KMS-11 (cell line): ENCODE results near the gene TAS2R16.

Source experiments
- H2AFZ ChIP-seq: fragments of 200-600 bp; sonication (generic); 2 replicates; pipeline ENCODE4 v1.6.1; 2016; ENCODE audit warnings: antibody characterized with exemption, mixed run types, low read depth
- H3K27ac ChIP-seq: fragments of 200-600 bp; sonication (generic); 2 replicates; pipeline ENCODE4 v1.6.1; 2016; ENCODE audit warnings: mild to moderate bottlenecking, mixed run types
- H3K27me3 ChIP-seq: fragments of 200-600 bp; sonication (generic); 2 replicates; pipeline ENCODE4 v1.6.1; 2017; ENCODE audit warnings: mild to moderate bottlenecking, low read depth, mixed run types, moderate library complexity; ENCODE audit not compliant: insufficient read depth
- H3K36me3 ChIP-seq: fragments of 200-600 bp; sonication (generic); 2 replicates; pipeline ENCODE4 v1.6.1; 2017; ENCODE audit warnings: mild to moderate bottlenecking, mixed run types; ENCODE audit not compliant: insufficient read depth
- H3K4me1 ChIP-seq: fragments of 200-600 bp; sonication (generic); 2 replicates; pipeline ENCODE4 v1.6.1; 2016; ENCODE audit warnings: mild to moderate bottlenecking, low read depth, mixed run types; ENCODE audit not compliant: poor library complexity, severe bottlenecking
- H3K4me2 ChIP-seq: fragments of 200-600 bp; sonication (generic); 2 replicates; pipeline ENCODE4 v1.7.0; 2016; ENCODE audit warnings: mild to moderate bottlenecking, mixed run types
- H3K4me3 ChIP-seq: fragments of 200-600 bp; sonication (generic); IDR thresholded peaks from 2 replicates; pipeline ENCODE4 v1.6.1; 2017; ENCODE audit warnings: low read depth, low read length, mixed read lengths; ENCODE audit not compliant: insufficient read depth
- H3K79me2 ChIP-seq: fragments of 200-600 bp; sonication (generic); 2 replicates; pipeline ENCODE4 v1.6.1; 2016; ENCODE audit warnings: low read depth, mixed run types; ENCODE audit not compliant: insufficient read depth
- H3K9ac ChIP-seq: fragments of 200-600 bp; sonication (generic); 2 replicates; pipeline ENCODE4 v1.6.1; 2016; ENCODE audit warnings: mild to moderate bottlenecking, mixed run types
- H4K20me1 ChIP-seq: fragments of 200-600 bp; sonication (generic); 2 replicates; pipeline ENCODE4 v1.6.1; 2016; ENCODE audit warnings: mild to moderate bottlenecking, mixed run types; ENCODE audit not compliant: insufficient read depth
- TF ChIP-seq, protein P1 (sequence below): fragments of 200-600 bp; sonication (generic); conservative IDR thresholded peaks from 2 replicates; pipeline ENCODE4 v1.6.1; 2017; ENCODE audit warnings: low read depth, mild to moderate bottlenecking, antibody characterized with exemption, low read length, moderate library complexity, mixed read lengths

Gene TAS2R16

DNA sequence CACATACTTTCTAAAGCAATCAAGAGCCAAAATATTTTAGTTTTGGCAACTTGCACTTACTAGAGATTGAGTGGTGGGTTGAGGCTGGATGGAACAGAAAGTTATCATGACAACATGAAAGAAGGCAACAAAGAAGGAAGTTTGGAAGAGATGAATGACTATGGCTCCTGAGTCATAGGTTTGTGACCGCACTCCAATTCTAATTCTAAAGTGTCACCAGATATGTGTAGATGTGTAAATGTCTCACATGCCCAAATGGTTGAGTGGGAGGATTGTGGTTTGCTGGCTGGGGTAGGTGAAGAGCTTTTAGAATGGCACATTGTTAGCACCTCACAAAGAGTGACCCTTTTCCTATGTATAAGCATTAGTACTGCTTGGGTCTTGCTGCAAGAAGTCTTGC, 20.2 kb downstream of the TAS2R16 start:
- no peak overlapping the region for H3K4me2 ChIP-seq
- H3K9ac ChIP-seq = no peak overlapping the region
- no peak overlapping the region for H3K4me3 ChIP-seq
- no peak overlapping the region for H2AFZ ChIP-seq
- no peaks in the 10 kb centered on the region; the same call in 1 of the 2 replicates for H3K36me3 ChIP-seq
- TF ChIP-seq, protein P1, sequence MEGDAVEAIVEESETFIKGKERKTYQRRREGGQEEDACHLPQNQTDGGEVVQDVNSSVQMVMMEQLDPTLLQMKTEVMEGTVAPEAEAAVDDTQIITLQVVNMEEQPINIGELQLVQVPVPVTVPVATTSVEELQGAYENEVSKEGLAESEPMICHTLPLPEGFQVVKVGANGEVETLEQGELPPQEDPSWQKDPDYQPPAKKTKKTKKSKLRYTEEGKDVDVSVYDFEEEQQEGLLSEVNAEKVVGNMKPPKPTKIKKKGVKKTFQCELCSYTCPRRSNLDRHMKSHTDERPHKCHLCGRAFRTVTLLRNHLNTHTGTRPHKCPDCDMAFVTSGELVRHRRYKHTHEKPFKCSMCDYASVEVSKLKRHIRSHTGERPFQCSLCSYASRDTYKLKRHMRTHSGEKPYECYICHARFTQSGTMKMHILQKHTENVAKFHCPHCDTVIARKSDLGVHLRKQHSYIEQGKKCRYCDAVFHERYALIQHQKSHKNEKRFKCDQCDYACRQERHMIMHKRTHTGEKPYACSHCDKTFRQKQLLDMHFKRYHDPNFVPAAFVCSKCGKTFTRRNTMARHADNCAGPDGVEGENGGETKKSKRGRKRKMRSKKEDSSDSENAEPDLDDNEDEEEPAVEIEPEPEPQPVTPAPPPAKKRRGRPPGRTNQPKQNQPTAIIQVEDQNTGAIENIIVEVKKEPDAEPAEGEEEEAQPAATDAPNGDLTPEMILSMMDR = no peak
- H3K4me1 ChIP-seq = no peaks in the 10 kb centered on the region
- no peaks in the 10 kb centered on the region for H4K20me1 ChIP-seq
- no peaks in the 10 kb centered on the region for H3K79me2 ChIP-seq
- H3K27me3 ChIP-seq = no peaks in the 10 kb centered on the region
- no peak overlapping the region for H3K27ac ChIP-seq

DNA sequence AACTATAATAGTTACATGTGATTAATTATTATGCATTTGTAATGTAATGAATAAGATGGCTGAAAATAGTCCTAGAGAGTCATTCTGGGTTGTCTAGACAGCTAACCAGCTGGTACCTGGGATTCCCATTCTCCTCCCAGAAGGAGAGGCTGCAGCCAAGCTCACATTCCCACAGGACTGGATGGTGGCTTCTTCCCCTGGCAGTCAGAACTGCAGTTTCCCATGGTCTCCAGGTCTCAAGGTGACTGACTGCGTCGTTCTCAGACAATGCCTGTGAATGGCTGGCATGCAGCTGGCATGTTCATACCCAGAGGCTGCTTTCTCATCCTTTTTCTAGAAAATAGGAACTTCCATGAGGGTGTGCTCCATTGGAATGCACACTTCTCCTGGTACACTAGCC, 21.3 kb downstream of the TAS2R16 start:
- Histone ChIP-seq H3K4me1 (no peaks in the 10 kb centered on the region), H3K27me3 (no peaks in the 10 kb centered on the region), H3K27ac (no peak overlapping the region), H3K36me3 (no peaks in the 10 kb centered on the region; the same call in 1 of the 2 replicates), H4K20me1 (no peaks in the 10 kb centered on the region), H3K4me3 (no peak overlapping the region), H3K79me2 (no peaks in the 10 kb centered on the region), H2AFZ (no peak overlapping the region), H3K9ac (no peak overlapping the region), H3K4me2 (no peak overlapping the region)
- TF ChIP-seq, protein P1 = no peak

DNA sequence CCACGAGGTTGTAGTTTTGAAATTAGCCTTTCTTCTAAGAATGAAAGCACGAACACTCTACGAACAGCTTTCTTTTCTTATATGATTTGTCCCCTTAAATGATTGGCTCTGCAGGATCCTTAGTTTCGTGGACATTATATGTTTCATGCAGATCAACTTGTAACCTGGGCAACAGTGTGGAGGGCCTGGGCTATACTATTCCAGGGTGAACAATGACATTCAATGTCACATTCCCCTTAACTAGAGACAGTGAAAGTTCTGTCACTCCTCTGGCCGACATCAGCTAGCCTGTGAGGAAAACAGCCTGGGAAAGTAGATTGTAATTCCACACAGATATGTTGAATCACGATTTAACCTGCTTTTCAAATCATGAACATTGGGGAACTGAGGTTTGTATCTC, 23.4 kb downstream of the TAS2R16 start:
- no peak overlapping the region for H2AFZ ChIP-seq
- H3K4me3 ChIP-seq = no peak overlapping the region
- no peaks in the 10 kb centered on the region for H3K27me3 ChIP-seq
- no peaks in the 10 kb centered on the region for H3K79me2 ChIP-seq
- H3K4me2 ChIP-seq = no peak overlapping the region
- TF ChIP-seq, protein P1 = no peak
- no peak overlapping the region for H3K27ac ChIP-seq
- no peaks in the 10 kb centered on the region for H3K4me1 ChIP-seq
- no peak overlapping the region for H3K9ac ChIP-seq
- no peaks in the 10 kb centered on the region for H4K20me1 ChIP-seq
- no peaks in the 10 kb centered on the region for H3K36me3 ChIP-seq

DNA sequence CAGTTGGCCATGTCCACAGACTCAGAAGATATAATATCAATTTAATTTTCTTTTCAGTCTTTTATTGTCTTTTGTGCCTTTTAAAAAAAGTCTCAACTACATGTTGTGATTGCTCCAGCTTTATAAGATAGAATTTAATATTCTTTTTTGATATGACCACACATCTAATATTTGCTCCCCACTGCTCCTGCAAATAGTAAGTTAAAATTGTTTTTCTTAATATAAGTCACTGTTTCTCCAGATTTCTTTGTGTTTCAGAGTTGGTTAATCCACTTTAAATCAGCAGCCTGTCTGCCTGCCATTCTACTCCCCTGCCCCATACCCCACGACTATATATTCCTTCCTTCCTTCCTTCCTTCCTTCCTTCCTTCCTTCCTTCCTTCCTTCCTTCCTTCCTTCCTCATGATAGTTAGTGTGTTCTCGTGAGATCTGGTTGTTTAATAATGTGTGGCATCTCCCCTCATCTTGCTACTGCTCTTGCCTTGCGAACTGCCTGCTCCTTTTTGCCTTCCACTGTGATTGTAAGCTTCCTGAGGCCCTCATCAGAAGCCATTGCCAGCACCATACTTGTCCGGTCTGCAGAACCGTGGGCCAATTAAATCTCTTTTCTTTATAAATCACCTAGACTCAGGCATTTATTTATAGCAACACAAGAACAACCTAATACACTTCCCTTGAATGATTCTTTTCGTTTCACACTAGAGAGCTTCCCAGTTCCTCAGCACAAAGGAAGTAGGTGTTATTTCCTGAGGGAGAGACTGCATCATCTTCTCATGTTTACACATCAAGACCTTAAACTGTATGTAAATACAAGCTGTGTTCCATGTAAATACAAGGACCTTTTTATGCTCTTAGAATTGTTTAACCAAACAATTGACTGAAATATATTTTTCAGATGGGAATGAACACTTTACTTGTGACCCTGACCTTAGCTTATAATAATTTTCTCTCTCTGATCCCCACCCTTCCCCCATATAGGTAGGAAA, 24.5 kb downstream of the TAS2R16 start:
- H3K36me3 ChIP-seq = no peaks in the 10 kb centered on the region
- H4K20me1 ChIP-seq = no peaks in the 10 kb centered on the region
- no peak overlapping the region for H3K9ac ChIP-seq
- no peak overlapping the region for H3K4me2 ChIP-seq
- no peaks in the 10 kb centered on the region for H3K79me2 ChIP-seq
- TF ChIP-seq, protein P1 = no peak
- no peak overlapping the region for H3K4me3 ChIP-seq
- no peak overlapping the region for H3K27ac ChIP-seq
- no peak overlapping the region for H2AFZ ChIP-seq
- H3K27me3 ChIP-seq = no peaks in the 10 kb centered on the region
- no peaks in the 10 kb centered on the region for H3K4me1 ChIP-seq
